Measurements from ENCODE around the gene HTT. TPM values are rescaled to one million over a fixed set of nuclear protein-coding genes. Genes with fewer than 3 reads are reported as not detected.

HTT gene
- total and polyA plus RNA-seq, 2 of the 8 experiments (the other 6 are each of a cell fraction or from before 2014, with no cell fraction given): 24.0 to 71.0 TPM

- DNase-seq (ENCODE audit: low read depth in 1 of 2, low spot score in 2 of 2) (no peak), FAIRE-seq (no peak)
- WGBS, 2 experiments (ENCODE audit: extremely low coverage in 1 of 2, insufficient coverage in 1 of 2, insufficient read length in 1 of 2, insufficient replicate concordance in 2 of 2, low coverage in 1 of 2, low lambda C conversion rate in 2 of 2, missing lambda C conversion rate in 1 of 2): 90% methylated on average over 15 of the region's 20 CpGs; no CpG with 5 or more reads in 1 of the 2 experiments
- peak overlapping the region; percentile 60; the same call in 1 of the 2 replicates for H2BK5ac ChIP-seq (ENCODE audit: low read depth, low read length)
- no peaks in the 10 kb centered on the region for H3K23me2 ChIP-seq (ENCODE audit: low read depth, low read length)
- POLR2A ChIA-PET (ENCODE audit: partially characterized antibody): interaction anchor here (1.1 to 1.9 kb wide), 2 partner anchors 9 to 69 kb away, joined by 3 to 4 read pairs; no protein-coding TSS in a partner anchor
- no peak overlapping the region; the same call in 1 of the 2 replicates for H2BK15ac ChIP-seq (ENCODE audit: low read length)
- no peak overlapping the region for H3K27ac ChIP-seq (ENCODE audit: low read depth, low read length)
- peak overlapping the region; percentile 54 for H4K91ac ChIP-seq (replicated peaks; ENCODE audit: insufficient read length, low read length)
- no peaks in the 10 kb centered on the region for H3K79me2 ChIP-seq (ENCODE audit: control insufficient read depth in 1 of 2, insufficient read depth in 2 of 2, low read length in 2 of 2)
- 0 out of 2 replicates have a peak overlapping the region, but pooled peaks have one; percentile 1 for H4K8ac ChIP-seq (ENCODE audit: extremely low read depth, insufficient read depth, low read length)
- peaks cover 2 to 8% of the 10 kb centered on the region in 2 experiments for H4K20me1 ChIP-seq (replicated peaks in 1 of 2; ENCODE audit: control insufficient read depth in 1 of 2, insufficient read depth in 2 of 2, low read length in 2 of 2)
- no peaks in the 10 kb centered on the region for H3K79me1 ChIP-seq (ENCODE audit: low read depth, low read length)
- no peak overlapping the region for H3K4me2 ChIP-seq (ENCODE audit: insufficient read depth in 1 of 2, low read depth in 2 of 2, low read length in 2 of 2)
- no peak overlapping the region for H3K56ac ChIP-seq (replicated peaks; ENCODE audit: insufficient read length, low read depth, low read length)
- no peak for TF ChIP-seq BCL11A (IDR thresholded peaks at IDR 0.05; ENCODE audit: low read depth in 2 of 2, low read length in 2 of 2)
- no peak for TF ChIP-seq BACH1 (IDR thresholded peaks at IDR 0.05; ENCODE audit: low read length)
- no peak for TF ChIP-seq SIN3A (conservative IDR thresholded peaks at IDR 0.05 in 1 of 2, IDR thresholded peaks at IDR 0.05 in 1 of 2; ENCODE audit: low read depth in 1 of 2, low read length in 2 of 2)
- no peak for TF ChIP-seq SP1 (IDR thresholded peaks at IDR 0.05; ENCODE audit: low read depth, low read length)
- no peak for TF ChIP-seq TAF1 (IDR thresholded peaks at IDR 0.05; ENCODE audit: low read depth, low read length)
- TF ChIP-seq PHF8 (conservative IDR thresholded peaks at IDR 0.05; ENCODE audit: low read depth, low read length): no peak
- TF ChIP-seq RXRA (IDR thresholded peaks at IDR 0.05; ENCODE audit: insufficient read depth, low read depth, low read length): no peak
- TF ChIP-seq SUZ12 (IDR thresholded peaks at IDR 0.05; ENCODE audit: low read length): no peak
- TF ChIP-seq CBX8 (IDR thresholded peaks at IDR 0.05; ENCODE audit: borderline replicate concordance, low read depth, low read length): no peak
- TF ChIP-seq EZH2 (IDR thresholded peaks at IDR 0.05; ENCODE audit: low read depth, low read length, severe bottlenecking): no peak
- no peak for TF ChIP-seq JUN (IDR thresholded peaks at IDR 0.05; ENCODE audit: low read depth, low read length)
- TF ChIP-seq EP300 (IDR thresholded peaks at IDR 0.05; ENCODE audit: borderline replicate concordance in 1 of 2, low read depth in 2 of 2, low read length in 2 of 2): no peak
- H3K14ac ChIP-seq (ENCODE audit: insufficient read length): no peak overlapping the region
- no peak overlapping the region for H2AFZ ChIP-seq (ENCODE audit: low read length)
- peaks cover 0 to 8% (median 0%) of the 10 kb centered on the region in 4 experiments; a peak in 3 of 7 replicates for H3K4me1 ChIP-seq (replicated peaks in 1 of 4; ENCODE audit: control insufficient read depth in 3 of 4, insufficient read depth in 4 of 4, low read length in 3 of 4)
- H2BK120ac ChIP-seq (replicated peaks; ENCODE audit: low read depth, low read length): no peak overlapping the region
- H3K4ac ChIP-seq (replicated peaks; ENCODE audit: insufficient read length, low read depth, low read length): no peak overlapping the region
- H2AK5ac ChIP-seq (ENCODE audit: low read depth, low read length): no peak overlapping the region
- no peaks in the 10 kb centered on the region for H3K9me3 ChIP-seq (ENCODE audit: insufficient read depth in 2 of 2, low read depth in 1 of 2, low read length in 1 of 2)
- CTCF ChIA-PET (ENCODE audit: partially characterized antibody): interaction anchor here (0.6 to 2.3 kb wide), 5 partner anchors 8 to 194 kb away, joined by 3 to 7 read pairs (median 3); no protein-coding TSS in a partner anchor
- H2BK20ac ChIP-seq (ENCODE audit: low read length): no peak overlapping the region
- no peaks in the 10 kb centered on the region for H3K27me3 ChIP-seq (replicated peaks in 1 of 4; ENCODE audit: control insufficient read depth in 3 of 4, extremely low read depth in 1 of 4, insufficient read depth in 3 of 4, low read length in 3 of 4)
- 0 out of 2 replicates have a peak overlapping the region, but pooled peaks have one; percentile 27 for H2BK12ac ChIP-seq (ENCODE audit: low read depth, low read length)
- no peak overlapping the region for H3K4me3 ChIP-seq (ENCODE audit: extremely low read depth in 1 of 4, insufficient read depth in 2 of 4, low read depth in 3 of 4, low read length in 4 of 4)
- no peaks in the 10 kb centered on the region for H3K36me3 ChIP-seq (ENCODE audit: control insufficient read depth in 2 of 4, insufficient read depth in 4 of 4, low read length in 3 of 4)
- H3K18ac ChIP-seq (ENCODE audit: extremely low read depth, low read length): peak overlapping the region; percentile 83; the same call in 1 of the 2 replicates
- no peak overlapping the region for H4K5ac ChIP-seq (ENCODE audit: insufficient read length, low read depth, low read length)
- H3K23ac ChIP-seq (ENCODE audit: insufficient read length): no peak overlapping the region
- no peak overlapping the region for H3K9ac ChIP-seq (replicated peaks in 1 of 4; ENCODE audit: extremely low read depth in 1 of 4, low read depth in 3 of 4, low read length in 3 of 4)
Measured at GRCh38 chr4:3249711-3250437, 175.4 kb downstream of the HTT start.
